Prostate gland (tissue), 2 donors: ENCODE data around the gene LGR4.

ENCODE experiments used
- POLR2A ChIP-seq: fragments of 450-650 bp; IDR thresholded peaks from one replicate; pipeline ENCODE4 v1.6.1; 2016; ENCODE audit warnings: antibody characterized with exemption, mild to moderate bottlenecking
- TF ChIP-seq, protein P1 (sequence below), 4 experiments: fragments of 200-600 bp in 2 of 4; fragments of 450-650 bp in 2 of 4; sonication (generic) in 2 of 4; IDR thresholded peaks; 1 replicate in 3 of 4; 2 replicates in 1 of 4; pipeline ENCODE4 v1.5.1; 2016 to 2019; ENCODE audit warnings: antibody characterized with exemption in 4 of 4, mild to moderate bottlenecking in 2 of 4, moderate library complexity in 2 of 4

- TF ChIP-seq, protein P1, sequence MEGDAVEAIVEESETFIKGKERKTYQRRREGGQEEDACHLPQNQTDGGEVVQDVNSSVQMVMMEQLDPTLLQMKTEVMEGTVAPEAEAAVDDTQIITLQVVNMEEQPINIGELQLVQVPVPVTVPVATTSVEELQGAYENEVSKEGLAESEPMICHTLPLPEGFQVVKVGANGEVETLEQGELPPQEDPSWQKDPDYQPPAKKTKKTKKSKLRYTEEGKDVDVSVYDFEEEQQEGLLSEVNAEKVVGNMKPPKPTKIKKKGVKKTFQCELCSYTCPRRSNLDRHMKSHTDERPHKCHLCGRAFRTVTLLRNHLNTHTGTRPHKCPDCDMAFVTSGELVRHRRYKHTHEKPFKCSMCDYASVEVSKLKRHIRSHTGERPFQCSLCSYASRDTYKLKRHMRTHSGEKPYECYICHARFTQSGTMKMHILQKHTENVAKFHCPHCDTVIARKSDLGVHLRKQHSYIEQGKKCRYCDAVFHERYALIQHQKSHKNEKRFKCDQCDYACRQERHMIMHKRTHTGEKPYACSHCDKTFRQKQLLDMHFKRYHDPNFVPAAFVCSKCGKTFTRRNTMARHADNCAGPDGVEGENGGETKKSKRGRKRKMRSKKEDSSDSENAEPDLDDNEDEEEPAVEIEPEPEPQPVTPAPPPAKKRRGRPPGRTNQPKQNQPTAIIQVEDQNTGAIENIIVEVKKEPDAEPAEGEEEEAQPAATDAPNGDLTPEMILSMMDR (IDR thresholded peaks at IDR 0.05) = no peak
- TF ChIP-seq POLR2A = no peak
These were observed 62.3 kb downstream of the LGR4 start for GRCh38 chr11:27410272-27410671.
